ENCODE results near the gene UMODL1. TPM values are rescaled to one million over a fixed set of nuclear protein-coding genes. Genes with fewer than 3 reads are reported as not detected.

The UMODL1 gene
- total and polyA plus RNA-seq, 4 experiments from 2014 or later: 0.08 to 1.1 (median 0.58) TPM; not detected in 1

DNA sequence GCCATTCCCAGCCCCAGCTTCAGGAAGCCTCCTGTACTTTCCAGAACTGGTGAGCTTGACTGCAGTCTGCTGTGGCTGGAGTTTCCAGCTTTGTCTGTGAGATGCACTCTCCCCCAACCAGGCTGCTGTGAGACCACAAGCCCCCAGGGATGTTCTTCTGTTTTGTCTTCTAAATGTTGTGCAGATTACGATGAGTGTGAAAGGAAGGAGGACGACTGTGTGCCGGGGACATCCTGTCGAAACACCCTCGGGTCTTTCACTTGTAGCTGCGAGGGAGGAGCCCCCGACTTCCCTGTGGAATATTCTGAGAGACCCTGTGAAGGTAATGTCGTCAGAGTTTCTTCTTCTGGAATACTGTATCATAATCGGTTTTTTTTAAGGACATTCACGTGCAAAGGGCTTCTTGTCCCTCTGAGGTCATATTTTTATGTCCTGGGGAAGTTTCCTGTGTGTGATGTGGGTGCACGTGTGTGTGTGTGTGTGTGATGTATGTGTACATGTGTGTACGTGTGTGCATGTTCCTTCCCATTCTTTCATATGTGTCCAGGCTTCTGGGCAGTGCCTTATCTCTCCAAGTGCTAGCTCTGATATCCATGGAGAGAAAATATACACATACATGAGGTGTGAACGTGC, 49.9 kb downstream of the UMODL1 start:
- Mint-ChIP-seq H3K4me3 (no peak overlapping the region), H3K9me3 (peaks cover 0 to 2% (median 0%) of the 10 kb centered on the region in 8 donors)
- DNase-seq: no peak

GRCh38 chr21:42121794-42122193, 50.7 kb downstream of the UMODL1 start:
- no peak overlapping the region for H3K27ac Mint-ChIP-seq
- H3K4me1 Mint-ChIP-seq: peaks cover 9 to 14% (median 12%) of the 10 kb centered on the region in 4 donors
- Histone ChIP-seq H3K9me3 (ENCODE audit: control insufficient read depth in 1 of 2, low read length in 2 of 2) (no peaks in the 10 kb centered on the region), H3K4me3 (ENCODE audit: low read length in 2 of 2) (no peak overlapping the region), H3K27ac (ENCODE audit: low read depth, low read length) (no peak overlapping the region), H3K27me3 (ENCODE audit: insufficient read depth, low read length) (peaks cover 18% of the 10 kb centered on the region), H3K4me1 (ENCODE audit: insufficient read depth, low read length) (peaks cover 4% of the 10 kb centered on the region), H3K36me3 (ENCODE audit: insufficient read depth, low read length) (no peaks in the 10 kb centered on the region)
- POLR2A ChIA-PET (ENCODE audit: partially characterized antibody): no interaction called here
- H3K27me3 Mint-ChIP-seq: peaks cover 56 to 60% of the 10 kb centered on the region in 2 donors
- no peaks in the 10 kb centered on the region for H3K36me3 Mint-ChIP-seq
- no peak for DNase-seq
- no peak overlapping the region for H3K4me3 Mint-ChIP-seq
- intact Hi-C loops (cut with micrococcal nuclease): no loop called here
- H3K9me3 Mint-ChIP-seq: peaks cover 0 to 2% (median 0%) of the 10 kb centered on the region in 8 donors
- CTCF ChIA-PET (ENCODE audit: partially characterized antibody): interaction anchor here (1.0 to 2.8 kb wide), 3 partner anchors 10 to 305 kb away, joined by 4 to 9 read pairs (median 5); no protein-coding TSS in a partner anchor

More for the DNA sequence above, 49.9 kb downstream of the UMODL1 start:
- H3K27ac ChIP-seq (ENCODE audit: low read depth, low read length): no peak overlapping the region
- intact Hi-C loops (cut with micrococcal nuclease): no loop called here
- no peaks in the 10 kb centered on the region for H3K36me3 ChIP-seq (ENCODE audit: insufficient read depth, low read length)
- no peak overlapping the region for H3K4me3 ChIP-seq (ENCODE audit: low read length in 2 of 2)
- CTCF ChIA-PET (ENCODE audit: partially characterized antibody): interaction anchor here (0.6 to 2.8 kb wide), 3 partner anchors 9 to 304 kb away, joined by 3 to 9 read pairs (median 4); no protein-coding TSS in a partner anchor
- no peaks in the 10 kb centered on the region for H3K36me3 Mint-ChIP-seq
- peaks cover 51 to 55% of the 10 kb centered on the region in 2 donors for H3K27me3 Mint-ChIP-seq
- H3K27me3 ChIP-seq (ENCODE audit: insufficient read depth, low read length): peaks cover 18% of the 10 kb centered on the region
- peaks cover 9 to 14% (median 12%) of the 10 kb centered on the region in 4 donors for H3K4me1 Mint-ChIP-seq
- POLR2A ChIA-PET (ENCODE audit: partially characterized antibody): no interaction called here
- H3K4me1 ChIP-seq (ENCODE audit: insufficient read depth, low read length): peaks cover 4% of the 10 kb centered on the region
- no peaks in the 10 kb centered on the region for H3K9me3 ChIP-seq (ENCODE audit: control insufficient read depth in 1 of 2, low read length in 2 of 2)
- no peak overlapping the region for H3K27ac Mint-ChIP-seq

GRCh38 chr21:42122398-42122797, 51.3 kb downstream of the UMODL1 start:
- Mint-ChIP-seq H3K9me3 (peaks cover 0 to 2% (median 0%) of the 10 kb centered on the region in 8 donors), H3K27ac (no peak overlapping the region), H3K27me3 (peaks cover 53 to 59% of the 10 kb centered on the region in 2 donors), H3K4me3 (no peak overlapping the region), H3K36me3 (no peaks in the 10 kb centered on the region), H3K4me1 (peaks cover 5 to 10% (median 7%) of the 10 kb centered on the region in 4 donors)
- DNase-seq: no peak
- intact Hi-C loops (cut with micrococcal nuclease): no loop called here
- no peaks in the 10 kb centered on the region for H3K9me3 ChIP-seq (ENCODE audit: control insufficient read depth in 1 of 2, low read length in 2 of 2)
- no peak overlapping the region for H3K27ac ChIP-seq (ENCODE audit: low read depth, low read length)
- no peaks in the 10 kb centered on the region for H3K36me3 ChIP-seq (ENCODE audit: insufficient read depth, low read length)
- ChIA-PET POLR2A (ENCODE audit: partially characterized antibody) (no interaction called here), CTCF (ENCODE audit: partially characterized antibody) (interaction anchor here (1.0 to 1.4 kb wide), 2 partner anchors 11 to 15 kb away, joined by 4 to 5 read pairs; no protein-coding TSS in a partner anchor)
- H3K27me3 ChIP-seq (ENCODE audit: insufficient read depth, low read length): peaks cover 18% of the 10 kb centered on the region
- no peaks in the 10 kb centered on the region for H3K4me1 ChIP-seq (ENCODE audit: insufficient read depth, low read length)
- no peak overlapping the region for H3K4me3 ChIP-seq (ENCODE audit: low read length in 2 of 2)

DNA sequence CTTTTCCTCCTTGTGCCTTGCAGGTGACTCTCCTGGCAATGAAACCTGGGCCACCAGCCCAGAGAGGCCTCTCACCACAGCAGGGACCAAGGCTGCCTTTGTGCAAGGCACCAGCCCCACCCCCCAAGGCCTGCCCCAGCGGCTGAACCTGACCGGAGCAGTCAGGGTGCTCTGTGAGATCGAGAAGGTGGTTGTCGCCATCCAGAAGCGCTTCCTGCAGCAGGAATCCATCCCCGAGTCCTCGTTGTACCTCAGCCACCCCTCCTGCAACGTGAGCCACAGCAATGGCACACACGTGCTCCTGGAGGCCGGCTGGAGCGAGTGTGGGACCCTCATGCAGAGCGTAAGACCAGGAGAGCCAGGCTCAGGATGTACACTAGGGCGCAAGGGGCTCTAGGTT, 51.7 kb downstream of the UMODL1 start:
- intact Hi-C loops (cut with micrococcal nuclease): no loop called here
- H3K27ac Mint-ChIP-seq: no peak overlapping the region

DNA sequence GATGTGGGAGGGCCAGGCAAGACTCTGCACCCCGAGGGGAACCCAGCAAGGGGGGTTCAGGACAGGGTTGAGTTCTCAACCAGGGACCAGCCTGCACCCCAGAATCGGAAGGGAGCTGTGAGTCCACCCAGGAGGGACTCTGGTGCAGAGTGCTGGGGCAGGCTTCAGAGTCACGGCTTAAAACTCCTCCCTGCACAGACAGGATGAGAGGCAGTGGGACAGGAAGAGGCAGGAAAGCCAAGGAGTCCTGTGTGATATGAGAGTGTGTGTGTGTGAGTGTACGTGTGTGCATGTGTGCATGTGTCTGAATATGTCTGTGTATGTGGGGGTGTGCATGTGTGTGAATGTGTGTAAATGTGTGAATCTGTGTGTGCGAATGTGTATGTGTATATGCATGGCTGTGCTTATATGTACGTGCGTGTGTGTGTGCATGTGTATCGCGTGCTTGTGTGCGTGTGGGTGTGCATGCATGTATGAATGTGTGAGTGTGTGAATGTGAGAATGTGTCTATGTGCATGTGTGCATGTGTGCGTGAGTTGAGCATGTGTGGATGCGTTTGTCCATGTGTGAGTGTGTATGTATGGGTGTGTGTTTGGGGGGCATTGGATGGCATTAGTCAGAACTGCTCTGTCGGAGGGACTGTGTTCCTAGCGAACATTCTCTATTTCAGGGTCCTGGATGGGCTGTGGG, 52.2 kb downstream of the UMODL1 start:
- Mint-ChIP-seq H3K4me3 (no peak overlapping the region), H3K36me3 (no peaks in the 10 kb centered on the region), H3K4me1 (peaks cover 0 to 7% (median 5%) of the 10 kb centered on the region in 4 donors), H3K27me3 (peaks cover 46 to 52% of the 10 kb centered on the region in 2 donors), H3K27ac (no peak overlapping the region), H3K9me3 (peaks cover 0 to 2% (median 0%) of the 10 kb centered on the region in 8 donors)
- Histone ChIP-seq H3K27me3 (ENCODE audit: insufficient read depth, low read length) (peaks cover 13% of the 10 kb centered on the region), H3K4me1 (ENCODE audit: insufficient read depth, low read length) (no peaks in the 10 kb centered on the region), H3K4me3 (ENCODE audit: low read length in 2 of 2) (no peak overlapping the region), H3K27ac (ENCODE audit: low read depth, low read length) (no peak overlapping the region), H3K9me3 (ENCODE audit: control insufficient read depth in 1 of 2, low read length in 2 of 2) (no peaks in the 10 kb centered on the region), H3K36me3 (ENCODE audit: insufficient read depth, low read length) (no peaks in the 10 kb centered on the region)
- DNase-seq: no peak
- CTCF ChIA-PET (ENCODE audit: partially characterized antibody): no interaction called here
- intact Hi-C loops (cut with micrococcal nuclease): no loop called here
- POLR2A ChIA-PET (ENCODE audit: partially characterized antibody): no interaction called here

More for the DNA sequence above, 51.7 kb downstream of the UMODL1 start:
- Histone ChIP-seq H3K27me3 (ENCODE audit: insufficient read depth, low read length) (peaks cover 18% of the 10 kb centered on the region), H3K27ac (ENCODE audit: low read depth, low read length) (no peak overlapping the region), H3K4me1 (ENCODE audit: insufficient read depth, low read length) (no peaks in the 10 kb centered on the region), H3K9me3 (ENCODE audit: control insufficient read depth in 1 of 2, low read length in 2 of 2) (no peaks in the 10 kb centered on the region), H3K4me3 (ENCODE audit: low read length in 2 of 2) (no peak overlapping the region), H3K36me3 (ENCODE audit: insufficient read depth, low read length) (no peaks in the 10 kb centered on the region)
- peaks cover 0 to 2% (median 0%) of the 10 kb centered on the region in 8 donors for H3K9me3 Mint-ChIP-seq
- peaks cover 51 to 57% of the 10 kb centered on the region in 2 donors for H3K27me3 Mint-ChIP-seq
- H3K4me1 Mint-ChIP-seq: peaks cover 2 to 8% (median 6%) of the 10 kb centered on the region in 4 donors
- no peaks in the 10 kb centered on the region for H3K36me3 Mint-ChIP-seq
- ChIA-PET POLR2A (ENCODE audit: partially characterized antibody) (no interaction called here), CTCF (ENCODE audit: partially characterized antibody) (interaction anchor here (1.4 kb wide), 1 partner anchor 11 kb away, joined by 4 read pairs; no protein-coding TSS in a partner anchor)
- DNase-seq: no peak
- no peak overlapping the region for H3K4me3 Mint-ChIP-seq

DNA sequence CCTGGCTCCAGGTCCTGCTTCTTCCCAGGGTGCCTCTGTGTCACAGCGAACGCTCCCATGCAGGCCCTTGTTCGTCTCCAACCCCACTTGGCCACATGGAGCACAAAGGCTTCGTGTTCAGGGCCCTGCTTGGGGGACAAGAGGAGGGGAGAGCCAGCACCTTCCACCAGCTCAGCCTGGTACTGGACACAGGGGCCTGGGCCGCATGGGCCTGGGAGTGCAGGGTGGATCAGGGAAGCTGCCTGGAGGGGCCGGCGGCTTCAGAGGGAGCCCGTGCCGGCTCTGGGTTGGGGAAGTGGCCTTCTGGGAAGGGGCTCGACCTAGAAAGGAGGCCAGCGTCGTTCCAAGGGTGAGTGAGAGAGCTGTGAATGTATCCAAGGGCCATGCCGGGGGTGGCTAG, 53.0 kb downstream of the UMODL1 start:
- Mint-ChIP-seq H3K27me3 (peaks cover 49 to 50% of the 10 kb centered on the region in 2 donors), H3K36me3 (no peaks in the 10 kb centered on the region), H3K27ac (no peak overlapping the region), H3K4me3 (no peak overlapping the region), H3K9me3 (peaks cover 0 to 2% (median 0%) of the 10 kb centered on the region in 8 donors), H3K4me1 (peaks cover 0 to 7% (median 4%) of the 10 kb centered on the region in 4 donors)
- H3K4me3 ChIP-seq (ENCODE audit: low read length in 2 of 2): no peak overlapping the region
- CTCF ChIA-PET (ENCODE audit: partially characterized antibody): interaction anchor here (1.0 to 1.9 kb wide), 2 partner anchors 16 to 308 kb away, joined by 3 to 6 read pairs; no protein-coding TSS in a partner anchor
- H3K27me3 ChIP-seq (ENCODE audit: insufficient read depth, low read length): peaks cover 6% of the 10 kb centered on the region
- no peak for DNase-seq
- POLR2A ChIA-PET (ENCODE audit: partially characterized antibody): no interaction called here
- H3K9me3 ChIP-seq (ENCODE audit: control insufficient read depth in 1 of 2, low read length in 2 of 2): no peaks in the 10 kb centered on the region
- no peak overlapping the region for H3K27ac ChIP-seq (ENCODE audit: low read depth, low read length)
- intact Hi-C loops (cut with micrococcal nuclease): no loop called here
- H3K4me1 ChIP-seq (ENCODE audit: insufficient read depth, low read length): no peaks in the 10 kb centered on the region
- no peaks in the 10 kb centered on the region for H3K36me3 ChIP-seq (ENCODE audit: insufficient read depth, low read length)

Data from CD4-positive, alpha-beta memory T cell (primary cell).